MM.1S (cell line): ENCODE measurements around the gene TMEM214.

Source experiments
- DNase-seq: peaks from one replicate; pipeline ENCODE4 v3.0.0-alpha.2; 2015
- H2AFZ ChIP-seq: fragments of 300-600 bp; sonication (generic); 2 replicates; pipeline ENCODE4 v1.6.0; 2016; ENCODE audit warnings: antibody characterized with exemption, low read length
- H3F3A ChIP-seq: fragments of 300-600 bp; sonication (generic); 2 replicates; pipeline ENCODE4 v1.6.1; 2016; ENCODE audit warnings: mild to moderate bottlenecking, antibody characterized with exemption, low read length, moderate library complexity, mixed read lengths; ENCODE audit not compliant: insufficient read depth
- H3K27ac ChIP-seq: fragments of 300-600 bp; sonication (generic); 2 replicates; pipeline ENCODE4 v1.5.1; 2016; ENCODE audit warnings: mild to moderate bottlenecking, low read length
- H3K27me3 ChIP-seq: fragments of 300-600 bp; sonication (generic); replicated peaks from 2 replicates; pipeline ENCODE4 v1.6.0; 2016; ENCODE audit warnings: low read length; ENCODE audit not compliant: insufficient read depth
- H3K36me3 ChIP-seq: fragments of 300-600 bp; sonication (generic); replicated peaks from 2 replicates; pipeline ENCODE4 v1.6.1; 2016; ENCODE audit warnings: mild to moderate bottlenecking, low read length, mixed read lengths; ENCODE audit not compliant: insufficient read depth
- H3K4me1 ChIP-seq: fragments of 300-600 bp; sonication (generic); 2 replicates; pipeline ENCODE4 v1.6.1; 2016; ENCODE audit warnings: low read length, mixed read lengths
- H3K4me2 ChIP-seq: fragments of 300-600 bp; sonication (generic); 2 replicates; pipeline ENCODE4 v1.6.0; 2016; ENCODE audit warnings: low read depth, low read length
- H3K4me3 ChIP-seq: fragments of 300-600 bp; sonication (generic); 2 replicates; pipeline ENCODE4 v1.5.1; 2016; ENCODE audit warnings: low read length, mixed read lengths
- H3K79me2 ChIP-seq: fragments of 300-600 bp; sonication (generic); 2 replicates; pipeline ENCODE4 v1.6.1; 2016; ENCODE audit warnings: mixed run types, low read length, mixed read lengths
- H3K9ac ChIP-seq: fragments of 300-600 bp; sonication (generic); 2 replicates; pipeline ENCODE4 v1.6.1; 2016; ENCODE audit warnings: low read length, mixed read lengths
- H3K9me2 ChIP-seq: fragments of 300-600 bp; sonication (generic); replicated peaks from 2 replicates; pipeline ENCODE4 v1.6.1; 2016; ENCODE audit warnings: mild to moderate bottlenecking, low read length, mixed read lengths; ENCODE audit not compliant: insufficient read depth
- H3K9me3 ChIP-seq: fragments of 300-600 bp; sonication (generic); replicated peaks from 2 replicates; pipeline ENCODE4 v1.6.1; 2016; ENCODE audit warnings: mild to moderate bottlenecking, low read length, mixed read lengths; ENCODE audit not compliant: insufficient read depth
- H4K20me1 ChIP-seq: fragments of 300-600 bp; sonication (generic); 2 replicates; pipeline ENCODE4 v1.6.1; 2016; ENCODE audit warnings: mild to moderate bottlenecking, low read length, moderate library complexity, mixed read lengths; ENCODE audit not compliant: insufficient read depth
- CTCF ChIP-seq: fragments of 300-600 bp; sonication (generic); IDR thresholded peaks from 2 replicates; pipeline ENCODE4 v1.5.1; 2016; ENCODE audit warnings: antibody characterized with exemption, low read length, mixed read lengths
- EZH2 ChIP-seq: fragments of 300-600 bp; sonication (generic); optimal IDR thresholded peaks from 2 replicates; pipeline ENCODE3; 2017; ENCODE audit warnings: low read depth, mild to moderate bottlenecking, antibody characterized with exemption, low read length, mixed read lengths
- EZH2phosphoT487 ChIP-seq: fragments of 300-600 bp; sonication (generic); IDR thresholded peaks from 2 replicates; pipeline ENCODE4 v1.6.1; 2018; ENCODE audit warnings: antibody characterized with exemption, low read length

The TMEM214 gene

GRCh38 chr2:27014771-27015433, 17.9 kb upstream of the TMEM214 start:
- DNase-seq: no peak
- H3K4me1 ChIP-seq: peaks cover 5% of the 10 kb centered on the region; the same call in 1 of the 2 replicates
- no peaks in the 10 kb centered on the region for H3K36me3 ChIP-seq
- no peaks in the 10 kb centered on the region for H3K9me3 ChIP-seq
- no peak overlapping the region for H3K4me3 ChIP-seq
- H3K27ac ChIP-seq: no peak overlapping the region
- no peak overlapping the region for H3K9ac ChIP-seq
- H2AFZ ChIP-seq: no peak overlapping the region
- H4K20me1 ChIP-seq: no peaks in the 10 kb centered on the region
- H3K9me2 ChIP-seq: no peaks in the 10 kb centered on the region
- H3K27me3 ChIP-seq: no peaks in the 10 kb centered on the region
- no peaks in the 10 kb centered on the region for H3K79me2 ChIP-seq
- TF ChIP-seq CTCF (no peak), EZH2 (no peak), EZH2phosphoT487 (no peak)
- no peak overlapping the region for H3K4me2 ChIP-seq
- H3F3A ChIP-seq: no peaks in the 10 kb centered on the region

- Histone ChIP-seq H3K9me2 (no peaks in the 10 kb centered on the region), H3K27ac (no peak overlapping the region), H4K20me1 (no peaks in the 10 kb centered on the region), H2AFZ (no peak overlapping the region), H3K79me2 (no peaks in the 10 kb centered on the region), H3K9me3 (no peaks in the 10 kb centered on the region), H3K36me3 (no peaks in the 10 kb centered on the region), H3K4me1 (peaks cover 5% of the 10 kb centered on the region; the same call in 1 of the 2 replicates), H3K9ac (no peak overlapping the region), H3K27me3 (no peaks in the 10 kb centered on the region), H3K4me2 (no peak overlapping the region), H3K4me3 (no peak overlapping the region), H3F3A (no peaks in the 10 kb centered on the region)
- DNase-seq: peak; percentile 45
- TF ChIP-seq EZH2 (no peak), CTCF (peak; percentile 68)
These were observed 15.9 kb upstream of the TMEM214 start for GRCh38 chr2:27016801-27017325.

GRCh38 chr2:27018142-27018541, 14.6 kb upstream of the TMEM214 start:
- no peak overlapping the region for H3K4me3 ChIP-seq
- no peak overlapping the region for H3K9ac ChIP-seq
- no peaks in the 10 kb centered on the region for H3F3A ChIP-seq
- no peak for DNase-seq
- H3K4me2 ChIP-seq: no peak overlapping the region
- H3K27me3 ChIP-seq: no peaks in the 10 kb centered on the region
- H3K36me3 ChIP-seq: no peaks in the 10 kb centered on the region
- H3K9me3 ChIP-seq: no peaks in the 10 kb centered on the region
- H4K20me1 ChIP-seq: no peaks in the 10 kb centered on the region
- H3K9me2 ChIP-seq: no peaks in the 10 kb centered on the region
- TF ChIP-seq EZH2 (no peak), EZH2phosphoT487 (no peak), CTCF (no peak)
- H2AFZ ChIP-seq: no peak overlapping the region
- no peak overlapping the region for H3K27ac ChIP-seq
- H3K79me2 ChIP-seq: no peaks in the 10 kb centered on the region
- peaks cover 5% of the 10 kb centered on the region; the same call in 1 of the 2 replicates for H3K4me1 ChIP-seq
